Astrocyte (in vitro differentiated cells and primary cell): Measurements from ENCODE around the gene SLC25A25. TPM values are rescaled to one million over a fixed set of nuclear protein-coding genes. Genes with fewer than 3 reads are reported as not detected.

Experiments
- DNase-seq: peaks from one replicate; pipeline ENCODE4 v3.0.0-alpha.2; 2010; ENCODE audit warnings: low read depth
- FAIRE-seq: peaks from 2 replicates; lab custom pipeline; 2011; peaks lifted over from hg19 to GRCh38; lab: Jason Lieb, UNC
- H2AFZ ChIP-seq: 2 replicates; pipeline ENCODE4 v1.6.0; 2012; ENCODE audit warnings: low read depth, low read length, inconsistent platforms
- H3K27ac ChIP-seq: 2 replicates; pipeline ENCODE4 v1.5.1; 2011; ENCODE audit warnings: low read depth, low read length, inconsistent platforms
- H3K27me3 ChIP-seq: 2 replicates; pipeline ENCODE4 v1.6.0; 2011; ENCODE audit warnings: low read length, inconsistent platforms; ENCODE audit not compliant: insufficient read depth
- H3K36me3 ChIP-seq: 2 replicates; pipeline ENCODE4 v1.5.1; 2011; ENCODE audit warnings: low read length, inconsistent platforms; ENCODE audit not compliant: insufficient read depth
- H3K4me1 ChIP-seq: 2 replicates; pipeline ENCODE4 v1.5.1; 2011; ENCODE audit warnings: low read length, inconsistent platforms; ENCODE audit not compliant: insufficient read depth
- H3K4me2 ChIP-seq: 2 replicates; pipeline ENCODE4 v1.6.0; 2012; ENCODE audit warnings: low read length, inconsistent platforms
- H3K4me3 ChIP-seq: 2 replicates; pipeline ENCODE4 v1.5.1; 2011; ENCODE audit warnings: low read depth, mild to moderate bottlenecking, low read length, inconsistent platforms; ENCODE audit not compliant: insufficient read depth
- H3K79me2 ChIP-seq: 2 replicates; pipeline ENCODE4 v1.6.0; 2012; ENCODE audit warnings: mild to moderate bottlenecking, low read length, inconsistent platforms; ENCODE audit not compliant: insufficient read depth
- H3K9ac ChIP-seq: 2 replicates; pipeline ENCODE4 v1.6.0; 2012; ENCODE audit warnings: mild to moderate bottlenecking, low read length, inconsistent platforms
- H3K9me3 ChIP-seq: 2 replicates; pipeline ENCODE4 v1.5.1; 2012; ENCODE audit warnings: low read depth, mild to moderate bottlenecking, low read length, inconsistent platforms; ENCODE audit not compliant: insufficient read depth
- H4K20me1 ChIP-seq: 2 replicates; pipeline ENCODE4 v1.6.0; 2012; ENCODE audit warnings: low read length, inconsistent platforms; ENCODE audit not compliant: insufficient read depth
- H3K27ac Mint-ChIP-seq: one replicate; pipeline ENCODE4 v1.8.0; 2021; ENCODE audit warnings: mild to moderate bottlenecking, mixed read lengths; ENCODE audit not compliant: unreplicated experiment
- H3K27me3 Mint-ChIP-seq: one replicate; pipeline ENCODE4 v1.8.0; 2021; ENCODE audit warnings: low read depth, mixed read lengths; ENCODE audit not compliant: unreplicated experiment
- H3K36me3 Mint-ChIP-seq: one replicate; pipeline ENCODE4 v1.8.0; 2021; ENCODE audit warnings: low read depth, mixed read lengths; ENCODE audit not compliant: unreplicated experiment
- H3K4me1 Mint-ChIP-seq: one replicate; pipeline ENCODE4 v1.8.0; 2021; ENCODE audit warnings: low read depth, mixed read lengths; ENCODE audit not compliant: unreplicated experiment
- H3K4me3 Mint-ChIP-seq: one replicate; pipeline ENCODE4 v1.8.0; 2021; ENCODE audit warnings: mild to moderate bottlenecking, moderate library complexity, mixed read lengths; ENCODE audit not compliant: unreplicated experiment
- H3K9me3 Mint-ChIP-seq: one replicate; pipeline ENCODE4 v1.8.0; 2021; ENCODE audit warnings: mild to moderate bottlenecking, mixed read lengths; ENCODE audit not compliant: unreplicated experiment
- EZH2 ChIP-seq: IDR thresholded peaks from 2 replicates; pipeline ENCODE4 v1.6.1; 2012; ENCODE audit warnings: mild to moderate bottlenecking, low read length, inconsistent platforms; ENCODE audit not compliant: insufficient read depth
- total RNA-seq: library from RNA; stranded (reverse); gene quantifications from 2 replicates; pipeline ENCODE4 v1.2.1, GENCODE V29; 2021
- TF ChIP-seq, protein P1 (sequence below): IDR thresholded peaks from 2 replicates; pipeline ENCODE4 v1.5.1; 2011; ENCODE audit warnings: low read depth, mild to moderate bottlenecking, inconsistent platforms, low read length, moderate library complexity; ENCODE audit not compliant: insufficient read depth

The SLC25A25 gene
- total RNA-seq, 1 donor from 2014 or later, result 14.4 TPM

DNA sequence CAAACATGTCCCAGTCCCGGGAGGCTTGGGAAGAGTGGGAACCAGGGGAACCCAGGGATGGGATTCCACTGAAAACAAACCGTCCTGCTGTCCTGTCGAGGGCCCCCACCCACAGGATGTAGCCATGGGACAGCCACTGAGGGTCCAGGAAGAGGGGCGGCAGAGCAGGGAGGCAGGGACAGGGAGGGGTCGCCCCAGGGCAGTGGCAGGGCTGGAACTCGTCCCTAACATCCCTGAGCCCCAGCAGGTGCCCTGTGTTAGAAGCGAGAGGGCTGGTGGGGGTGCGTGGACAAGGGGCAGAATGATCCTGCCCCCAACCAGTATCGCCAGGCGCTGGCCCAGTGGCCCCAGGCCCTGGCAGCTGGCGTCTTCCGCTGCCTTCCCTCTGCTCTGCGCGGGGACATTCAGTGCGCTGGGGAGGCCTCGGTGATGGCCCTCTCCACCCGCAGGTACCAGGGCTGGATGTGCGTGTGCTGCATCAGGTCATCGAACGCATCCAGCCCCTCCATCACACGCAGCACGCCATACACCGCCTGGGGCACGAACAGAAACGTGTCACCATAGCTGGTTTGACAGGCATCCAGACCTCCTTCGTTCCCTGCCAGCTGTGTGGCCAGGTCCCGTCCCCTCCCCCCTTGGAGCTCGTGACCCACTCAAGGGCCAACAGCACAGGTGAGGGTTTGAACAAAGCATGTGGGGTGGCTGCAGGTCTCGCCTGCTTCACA lies 52.9 kb downstream of the SLC25A25 start:
- Histone ChIP-seq H3K4me3 (no peak overlapping the region), H3K4me1 (peaks cover 6% of the 10 kb centered on the region), H3K36me3 (peaks cover 3% of the 10 kb centered on the region), H4K20me1 (peaks cover 22% of the 10 kb centered on the region), H3K27me3 (no peaks in the 10 kb centered on the region), H3K4me2 (no peak overlapping the region), H3K27ac (no peak overlapping the region), H3K79me2 (peaks cover 15% of the 10 kb centered on the region), H3K9me3 (no peaks in the 10 kb centered on the region), H2AFZ (no peak overlapping the region), H3K9ac (no peak overlapping the region)
- Mint-ChIP-seq H3K4me3 (no peak overlapping the region), H3K9me3 (no peaks in the 10 kb centered on the region), H3K27ac (no peak overlapping the region), H3K27me3 (no peaks in the 10 kb centered on the region), H3K36me3 (peaks cover 4% of the 10 kb centered on the region), H3K4me1 (peaks cover 3% of the 10 kb centered on the region)
- FAIRE-seq (no peak), DNase-seq (no peak)
- no peak for TF ChIP-seq EZH2
- TF ChIP-seq, protein P1, sequence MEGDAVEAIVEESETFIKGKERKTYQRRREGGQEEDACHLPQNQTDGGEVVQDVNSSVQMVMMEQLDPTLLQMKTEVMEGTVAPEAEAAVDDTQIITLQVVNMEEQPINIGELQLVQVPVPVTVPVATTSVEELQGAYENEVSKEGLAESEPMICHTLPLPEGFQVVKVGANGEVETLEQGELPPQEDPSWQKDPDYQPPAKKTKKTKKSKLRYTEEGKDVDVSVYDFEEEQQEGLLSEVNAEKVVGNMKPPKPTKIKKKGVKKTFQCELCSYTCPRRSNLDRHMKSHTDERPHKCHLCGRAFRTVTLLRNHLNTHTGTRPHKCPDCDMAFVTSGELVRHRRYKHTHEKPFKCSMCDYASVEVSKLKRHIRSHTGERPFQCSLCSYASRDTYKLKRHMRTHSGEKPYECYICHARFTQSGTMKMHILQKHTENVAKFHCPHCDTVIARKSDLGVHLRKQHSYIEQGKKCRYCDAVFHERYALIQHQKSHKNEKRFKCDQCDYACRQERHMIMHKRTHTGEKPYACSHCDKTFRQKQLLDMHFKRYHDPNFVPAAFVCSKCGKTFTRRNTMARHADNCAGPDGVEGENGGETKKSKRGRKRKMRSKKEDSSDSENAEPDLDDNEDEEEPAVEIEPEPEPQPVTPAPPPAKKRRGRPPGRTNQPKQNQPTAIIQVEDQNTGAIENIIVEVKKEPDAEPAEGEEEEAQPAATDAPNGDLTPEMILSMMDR, result no peak

DNA sequence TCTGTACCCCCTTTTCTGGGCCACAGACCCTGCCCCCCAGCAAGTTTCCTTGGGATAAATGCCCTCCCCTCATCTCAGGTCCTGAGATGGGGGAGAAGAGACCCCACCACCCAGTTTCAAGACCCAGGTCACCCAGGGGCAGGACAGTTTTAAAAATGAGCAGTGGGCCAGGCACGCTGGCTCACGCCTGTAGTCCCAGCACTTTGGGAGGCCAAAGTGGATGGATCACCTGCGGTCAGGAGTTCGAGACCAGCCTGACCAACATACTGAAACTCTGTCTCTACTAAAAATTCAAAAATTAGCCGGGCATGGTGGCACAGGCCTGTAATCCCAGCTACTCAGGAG lies 53.4 kb downstream of the SLC25A25 start:
- H3K36me3 ChIP-seq, result peaks cover 3% of the 10 kb centered on the region

More for the DNA sequence above, 53.4 kb downstream of the SLC25A25 start:
- TF ChIP-seq, protein P1, result no peak
- no peak for TF ChIP-seq EZH2
- H4K20me1 ChIP-seq, result peaks cover 27% of the 10 kb centered on the region
- Mint-ChIP-seq H3K9me3 (no peaks in the 10 kb centered on the region), H3K27me3 (no peaks in the 10 kb centered on the region), H3K36me3 (peaks cover 4% of the 10 kb centered on the region), H3K4me1 (peaks cover 7% of the 10 kb centered on the region), H3K27ac (no peak overlapping the region), H3K4me3 (no peak overlapping the region)
- no peak overlapping the region for H3K4me2 ChIP-seq
- no peak overlapping the region for H3K4me3 ChIP-seq
- no peaks in the 10 kb centered on the region for H3K9me3 ChIP-seq
- H3K79me2 ChIP-seq, result peaks cover 20% of the 10 kb centered on the region
- H3K27ac ChIP-seq, result no peak overlapping the region
- H3K9ac ChIP-seq, result no peak overlapping the region
- peaks cover 9% of the 10 kb centered on the region for H3K4me1 ChIP-seq
- H3K27me3 ChIP-seq, result no peaks in the 10 kb centered on the region
- no peak for FAIRE-seq
- no peak for DNase-seq
- no peak overlapping the region for H2AFZ ChIP-seq
